T-helper 2 cell treated with Interferon-gamma antibody and Interleukin-4, amounts not matched to agents 5 μg/mL and 100 μg/mL, for 36 hours (primary cell): ENCODE measurements around the gene MMP19.

Source experiments
- DNase-seq: peaks from one replicate; pipeline ENCODE4 v3.0.0; 2021; ENCODE audit warnings: low spot score
- H3K27ac Mint-ChIP-seq: one replicate; pipeline ENCODE4 v1.8.0; 2021; ENCODE audit warnings: mild to moderate bottlenecking, mixed read lengths
- H3K27me3 Mint-ChIP-seq: one replicate; pipeline ENCODE4 v1.8.0; 2021; ENCODE audit warnings: low read depth, mixed read lengths
- H3K36me3 Mint-ChIP-seq: one replicate; pipeline ENCODE4 v1.8.0; 2021; ENCODE audit warnings: low read depth, mixed read lengths
- H3K4me1 Mint-ChIP-seq: one replicate; pipeline ENCODE4 v1.8.0; 2021; ENCODE audit warnings: low read depth, mixed read lengths
- H3K4me3 Mint-ChIP-seq: one replicate; pipeline ENCODE4 v1.8.0; 2022; ENCODE audit warnings: mild to moderate bottlenecking, moderate library complexity, mixed read lengths
- H3K9me3 Mint-ChIP-seq: one replicate; pipeline ENCODE4 v1.8.0; 2021; ENCODE audit warnings: mixed read lengths

The MMP19 gene

DNA sequence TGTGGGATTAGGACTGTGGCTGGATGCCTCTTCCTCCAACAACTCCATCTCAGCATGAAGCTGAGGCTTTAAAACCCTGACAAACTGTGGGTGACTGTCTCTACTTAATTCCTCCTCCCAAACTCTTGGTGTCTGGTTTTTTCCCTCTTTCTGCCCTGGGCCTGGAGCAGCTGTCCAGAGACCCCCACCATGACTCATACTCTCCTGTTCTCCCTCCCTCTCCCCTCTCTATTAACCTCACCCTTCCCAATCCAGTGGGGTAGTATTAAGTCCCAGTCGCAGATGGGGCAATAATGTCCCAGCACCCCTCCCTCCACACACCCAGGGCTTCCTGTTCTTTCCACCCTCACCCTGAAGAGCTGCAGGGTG is 11.3 kb downstream of the MMP19 start:
- Mint-ChIP-seq H3K36me3 (peaks cover 19% of the 10 kb centered on the region), H3K27ac (peak overlapping the region; percentile 64)

GRCh38 chr12:55830601-55831446 is 11.9 kb downstream of the MMP19 start:
- Mint-ChIP-seq H3K4me1 (peaks cover 34% of the 10 kb centered on the region), H3K36me3 (peaks cover 21% of the 10 kb centered on the region), H3K27ac (peak overlapping the region; percentile 97), H3K27me3 (no peaks in the 10 kb centered on the region), H3K9me3 (no peaks in the 10 kb centered on the region), H3K4me3 (peak overlapping the region; percentile 99)
- no peak for DNase-seq

More for the DNA sequence above, 11.3 kb downstream of the MMP19 start:
- peak overlapping the region; percentile 99 for H3K4me3 Mint-ChIP-seq
- H3K4me1 Mint-ChIP-seq = peaks cover 34% of the 10 kb centered on the region
- DNase-seq = no peak
- H3K27me3 Mint-ChIP-seq = no peaks in the 10 kb centered on the region
- H3K9me3 Mint-ChIP-seq = no peaks in the 10 kb centered on the region

DNA sequence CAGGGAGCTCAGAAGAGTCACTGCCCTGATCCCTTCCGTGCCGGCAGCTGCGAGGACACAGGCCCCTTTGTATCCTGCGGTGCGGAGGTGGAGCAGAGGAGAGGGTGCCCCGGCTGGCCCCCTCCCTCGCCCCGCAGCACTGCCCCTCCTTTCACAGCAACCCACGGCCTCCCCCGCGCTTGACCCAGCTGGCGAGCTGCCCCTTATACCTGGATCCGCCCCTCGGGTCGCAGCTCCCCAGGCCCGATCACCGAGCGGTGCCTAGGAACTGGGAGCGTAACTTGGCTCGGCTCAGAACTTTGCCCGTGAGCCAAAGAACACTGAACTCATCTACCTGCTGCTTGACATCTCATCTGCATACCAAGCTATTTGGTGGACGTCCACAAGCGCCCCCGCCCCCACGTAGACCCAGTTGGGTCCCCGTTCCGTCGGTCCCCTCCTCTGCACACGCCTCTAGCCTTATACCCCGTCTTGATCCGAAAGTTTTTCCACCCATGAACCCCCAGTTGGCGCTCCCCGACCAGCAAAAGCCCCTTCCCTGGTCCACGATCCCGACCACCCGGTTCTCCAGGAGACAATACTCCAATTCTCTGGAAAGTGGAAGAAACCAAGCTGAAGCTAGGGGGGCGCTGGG is 12.7 kb downstream of the MMP19 start:
- no peaks in the 10 kb centered on the region for H3K9me3 Mint-ChIP-seq
- H3K27ac Mint-ChIP-seq = peak overlapping the region; percentile 97
- peak overlapping the region; percentile 99 for H3K4me3 Mint-ChIP-seq
- peaks cover 35% of the 10 kb centered on the region for H3K4me1 Mint-ChIP-seq
- peaks cover 22% of the 10 kb centered on the region for H3K36me3 Mint-ChIP-seq
- DNase-seq = no peak
- no peaks in the 10 kb centered on the region for H3K27me3 Mint-ChIP-seq

- no peak for DNase-seq
- Mint-ChIP-seq H3K36me3 (peaks cover 27% of the 10 kb centered on the region), H3K27ac (peak overlapping the region; percentile 97), H3K4me3 (peak overlapping the region; percentile 99), H3K4me1 (peaks cover 41% of the 10 kb centered on the region), H3K27me3 (no peaks in the 10 kb centered on the region), H3K9me3 (no peaks in the 10 kb centered on the region)
Observed at GRCh38 chr12:55828357-55828756, 14.4 kb downstream of the MMP19 start.

GRCh38 chr12:55827806-55828205 is 14.9 kb downstream of the MMP19 start:
- no peaks in the 10 kb centered on the region for H3K9me3 Mint-ChIP-seq
- peaks cover 32% of the 10 kb centered on the region for H3K36me3 Mint-ChIP-seq
- H3K27me3 Mint-ChIP-seq = no peaks in the 10 kb centered on the region
- H3K27ac Mint-ChIP-seq = peak overlapping the region; percentile 50
- H3K4me1 Mint-ChIP-seq = peaks cover 44% of the 10 kb centered on the region
- no peak for DNase-seq
- peak overlapping the region; percentile 99 for H3K4me3 Mint-ChIP-seq

DNA sequence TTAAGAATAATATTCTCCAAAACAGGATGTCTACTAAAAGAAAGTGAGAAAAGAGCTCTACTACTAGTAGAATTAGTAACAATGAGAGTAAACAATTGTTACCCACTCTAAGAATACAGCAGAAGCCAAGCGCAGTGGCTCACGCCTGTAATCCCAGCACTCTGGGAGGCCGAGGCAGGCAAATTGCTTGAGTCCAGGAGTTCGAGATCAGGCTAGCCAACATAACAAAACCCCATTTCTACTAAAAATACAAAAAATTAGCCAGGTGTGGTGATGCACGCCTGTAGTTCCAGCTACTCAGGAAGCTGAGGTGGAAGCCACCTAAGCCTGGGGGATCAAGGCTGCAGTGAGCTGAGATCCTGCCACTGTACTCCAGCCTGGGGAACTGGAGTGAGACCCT is 18.0 kb downstream of the MMP19 start:
- H3K27ac Mint-ChIP-seq = peak overlapping the region; percentile 63
- no peaks in the 10 kb centered on the region for H3K9me3 Mint-ChIP-seq
- H3K4me1 Mint-ChIP-seq = peaks cover 29% of the 10 kb centered on the region
- peaks cover 50% of the 10 kb centered on the region for H3K36me3 Mint-ChIP-seq
- no peaks in the 10 kb centered on the region for H3K27me3 Mint-ChIP-seq
- H3K4me3 Mint-ChIP-seq = peak overlapping the region; percentile 14
- no peak for DNase-seq

- H3K4me1 Mint-ChIP-seq = peaks cover 37% of the 10 kb centered on the region
- H3K36me3 Mint-ChIP-seq = peaks cover 55% of the 10 kb centered on the region
Observed at GRCh38 chr12:55823419-55823818, 19.3 kb downstream of the MMP19 start.

DNA sequence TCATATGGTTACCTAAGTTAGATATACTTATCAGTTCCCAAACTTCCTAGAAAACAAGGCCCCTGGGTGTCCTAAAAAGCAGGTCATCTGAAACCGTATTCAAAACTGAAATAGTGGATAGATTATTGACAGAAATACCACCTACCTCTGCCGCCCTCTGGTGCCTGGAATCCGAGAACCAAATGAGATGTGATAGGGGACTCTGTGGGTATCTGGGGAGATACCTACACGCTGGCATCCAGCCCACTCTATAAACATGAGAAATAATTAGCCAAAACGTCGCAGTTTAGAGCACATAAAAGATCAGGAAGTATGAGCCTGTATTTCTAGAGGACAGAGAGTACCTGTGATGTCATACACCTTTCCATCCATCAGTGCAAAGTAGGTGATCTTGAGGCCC is 20.5 kb downstream of the MMP19 start:
- Mint-ChIP-seq H3K27me3 (no peaks in the 10 kb centered on the region), H3K4me1 (peaks cover 28% of the 10 kb centered on the region), H3K4me3 (no peak overlapping the region), H3K9me3 (no peaks in the 10 kb centered on the region), H3K27ac (no peak overlapping the region), H3K36me3 (peaks cover 46% of the 10 kb centered on the region)
- no peak for DNase-seq

More at GRCh38 chr12:55823419-55823818, 19.3 kb downstream of the MMP19 start:
- Mint-ChIP-seq H3K9me3 (no peaks in the 10 kb centered on the region), H3K27ac (no peak overlapping the region), H3K27me3 (no peaks in the 10 kb centered on the region), H3K4me3 (no peak overlapping the region)
- DNase-seq = no peak

GRCh38 chr12:55820679-55821078 is 22.1 kb downstream of the MMP19 start:
- Mint-ChIP-seq H3K4me1 (peaks cover 27% of the 10 kb centered on the region), H3K36me3 (peaks cover 42% of the 10 kb centered on the region), H3K4me3 (no peak overlapping the region), H3K27ac (no peak overlapping the region), H3K9me3 (no peaks in the 10 kb centered on the region), H3K27me3 (no peaks in the 10 kb centered on the region)
- no peak for DNase-seq

- Mint-ChIP-seq H3K4me3 (no peak overlapping the region), H3K9me3 (no peaks in the 10 kb centered on the region), H3K27ac (peak overlapping the region; percentile 29), H3K27me3 (no peaks in the 10 kb centered on the region), H3K36me3 (peaks cover 44% of the 10 kb centered on the region), H3K4me1 (peaks cover 30% of the 10 kb centered on the region)
- no peak for DNase-seq
Observed at GRCh38 chr12:55818886-55819285, 23.9 kb downstream of the MMP19 start.

DNA sequence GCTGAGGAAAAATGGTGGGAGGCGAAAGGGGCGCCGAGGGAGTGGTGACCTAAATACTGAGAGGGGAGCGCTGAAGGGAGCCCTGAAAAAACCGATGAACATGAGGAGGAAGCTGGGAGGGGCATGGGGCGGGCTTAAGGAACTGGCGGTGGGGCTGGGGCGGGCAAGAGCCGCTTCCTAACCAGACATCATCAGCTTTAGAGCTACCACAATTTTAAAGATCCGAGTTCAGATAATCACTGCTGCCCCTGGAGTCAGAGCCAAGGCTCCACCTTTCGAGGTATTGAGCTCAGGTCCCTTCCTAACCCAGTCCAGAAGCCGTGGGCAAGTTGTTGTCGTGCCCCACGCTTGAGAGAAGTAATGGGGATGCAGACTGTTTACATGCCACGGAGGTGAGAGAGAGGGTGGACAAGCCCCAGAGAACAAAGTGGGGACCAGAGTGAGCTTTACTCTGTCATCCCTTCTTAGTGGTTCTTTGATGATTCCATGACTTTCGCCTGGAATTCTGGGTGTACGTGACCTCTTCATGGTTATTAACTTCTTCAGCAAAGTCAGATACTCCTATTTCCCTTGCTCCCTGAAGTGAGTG is 24.5 kb downstream of the MMP19 start:
- H3K27me3 Mint-ChIP-seq = no peaks in the 10 kb centered on the region
- H3K36me3 Mint-ChIP-seq = peaks cover 44% of the 10 kb centered on the region
- no peaks in the 10 kb centered on the region for H3K9me3 Mint-ChIP-seq
- no peak for DNase-seq
- H3K4me3 Mint-ChIP-seq = no peak overlapping the region
- no peak overlapping the region for H3K27ac Mint-ChIP-seq
- H3K4me1 Mint-ChIP-seq = peaks cover 30% of the 10 kb centered on the region

DNA sequence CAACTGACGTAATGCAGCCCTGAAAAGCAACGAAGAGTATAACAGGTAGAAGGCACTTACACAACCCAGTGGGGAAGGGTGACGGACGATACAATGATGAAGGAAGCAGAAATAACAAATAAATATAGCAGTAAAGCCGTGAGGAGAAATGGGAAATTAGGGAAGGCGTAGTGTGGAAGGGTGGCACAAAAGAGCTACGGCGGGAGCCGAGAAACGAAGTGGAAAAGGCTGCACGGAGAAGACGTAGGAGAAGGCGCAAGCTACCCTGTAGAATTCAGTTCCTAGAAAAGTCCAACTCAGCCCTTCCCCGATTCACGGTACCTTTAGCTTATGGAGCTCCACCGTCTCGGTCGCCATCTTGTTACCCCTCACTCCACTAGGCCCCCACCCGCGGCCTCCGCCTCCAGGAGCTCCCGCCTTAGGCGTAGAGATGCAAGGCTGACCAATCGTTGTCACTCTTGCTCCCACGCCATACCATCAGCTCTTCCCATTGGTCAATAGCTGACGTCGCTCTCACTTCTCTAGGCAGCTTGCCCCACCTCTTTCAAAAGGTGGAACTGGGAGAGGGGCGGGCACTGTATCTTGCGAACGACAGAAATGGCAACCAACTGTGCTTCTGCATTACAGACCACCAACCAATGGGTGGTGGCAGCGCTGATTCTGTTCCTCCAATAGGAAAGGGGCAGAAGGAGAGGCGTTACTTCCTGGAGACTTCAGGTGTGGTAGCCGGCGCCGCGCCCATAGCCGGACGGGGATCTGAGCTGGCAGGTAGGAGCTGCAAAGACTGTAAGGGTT is 25.2 kb downstream of the MMP19 start, which contains the start of the genes ORMDL2 and SARNP:
Gene ORMDL2 (plus strand): TSS at position 697 of the 795 bp plus-strand sequence. CDS start 959 bp downstream, outside the sequence.
Gene SARNP (minus strand): TSS at position 380 of the 795 bp plus-strand sequence. CDS start 23 bp downstream, at position 357.
- Mint-ChIP-seq H3K9me3 (no peaks in the 10 kb centered on the region), H3K27ac (no peak within 1 kb of the TSS), H3K36me3 (peaks cover 45% of the 10 kb centered on the region), H3K27me3 (no peaks in the 10 kb centered on the region), H3K4me3 (no peak within 1 kb of the TSS), H3K4me1 (peaks cover 31% of the 10 kb centered on the region)
- peak; percentile 98 for DNase-seq

- Mint-ChIP-seq H3K27ac (no peak overlapping the region), H3K4me3 (no peak overlapping the region), H3K9me3 (no peaks in the 10 kb centered on the region), H3K36me3 (peaks cover 40% of the 10 kb centered on the region), H3K27me3 (no peaks in the 10 kb centered on the region), H3K4me1 (peaks cover 38% of the 10 kb centered on the region)
- DNase-seq = no peak
Observed at GRCh38 chr12:55816881-55817344, 25.8 kb downstream of the MMP19 start.
